Germinal center (tissue), 1 donor: ENCODE data around the gene MYL11.

Experiments used
- DNase-seq: peaks from one replicate; pipeline ENCODE4 v3.0.0; 2012; ENCODE audit warnings: mixed read lengths, low spot score

MYL11 gene

GRCh38 chr16:30371248-30371816, 3.3 kb upstream of the MYL11 start:
- DNase-seq = no peak

GRCh38 chr16:30372038-30372712, 2.4 kb upstream of the MYL11 start:
- DNase-seq = no peak

GRCh38 chr16:30372725-30373124, 1.9 kb upstream of the MYL11 start:
- no peak for DNase-seq

- DNase-seq = no peak
Measured at GRCh38 chr16:30375864-30376263, 1.3 kb downstream of the MYL11 start.

GRCh38 chr16:30376461-30376902, 1.9 kb downstream of the MYL11 start:
- no peak for DNase-seq

- DNase-seq = no peak
Measured at GRCh38 chr16:30377050-30377811, 2.6 kb downstream of the MYL11 start.

- DNase-seq = peak; percentile 78
Measured at GRCh38 chr16:30377812-30378235, 3.2 kb downstream of the MYL11 start.

- peak; percentile 99 for DNase-seq
Measured at GRCh38 chr16:30378236-30379157, 3.9 kb downstream of the MYL11 start.

GRCh38 chr16:30379158-30379783, 4.7 kb downstream of the MYL11 start:
- no peak for DNase-seq

GRCh38 chr16:30380072-30380802, 5.6 kb downstream of the MYL11 start:
- no peak for DNase-seq

GRCh38 chr16:30380803-30381208, 6.2 kb downstream of the MYL11 start:
- no peak for DNase-seq

GRCh38 chr16:30381291-30382041, 6.9 kb downstream of the MYL11 start:
- no peak for DNase-seq

GRCh38 chr16:30382111-30382881, 7.7 kb downstream of the MYL11 start, which contains the start of gene SEPTIN1:
SEPTIN1 (minus strand) TSS chr16:30382561; CDS start chr16:30382542, 19 bp downstream.
- DNase-seq = peak; percentile 59

GRCh38 chr16:30383521-30383920, 8.9 kb downstream of the MYL11 start:
- no peak for DNase-seq

GRCh38 chr16:30394592-30395154, 20.1 kb downstream of the MYL11 start:
- no peak for DNase-seq

GRCh38 chr16:30395155-30395991, 20.8 kb downstream of the MYL11 start, which contains the start of gene ZNF48:
ZNF48 (plus strand) TSS chr16:30395420; CDS start chr16:30395795, 375 bp downstream.
- peak; percentile 74 for DNase-seq

GRCh38 chr16:30395992-30396585, 21.5 kb downstream of the MYL11 start:
- DNase-seq = no peak
